Mucosa of descending colon (tissue), 3 donors: ENCODE data around the gene PPHLN1. TPM values are rescaled to one million over a fixed set of nuclear protein-coding genes. Genes with fewer than 3 reads are reported as not detected.
"Not testable (repeated sequence)": the region's sequence is repeated elsewhere in the genome, so short reads cannot be mapped to it uniquely, and the experiment has no call there.

Experiments used
- ATAC-seq: fragments of 200-7000 bp; cut with Tn5 transposase; one replicate; pipeline ENCODE4 v1.9.1; 2020; ENCODE audit warnings: mild to moderate bottlenecking, moderate library complexity
- DNase-seq, 3 donors: peaks; one replicate each; pipeline ENCODE4 v3.0.0-alpha.2; 2020
- H3K36me3 ChIP-seq: fragments of 200-600 bp; one replicate; pipeline ENCODE4 v1.8.0; 2021; ENCODE audit warnings: low read depth, mild to moderate bottlenecking
- H3K4me1 ChIP-seq: fragments of 200-600 bp; one replicate; pipeline ENCODE4 v1.8.0; 2021; ENCODE audit warnings: low read depth, mild to moderate bottlenecking
- H3K4me3 ChIP-seq: fragments of 200-600 bp; one replicate; pipeline ENCODE4 v1.8.0; 2021; ENCODE audit warnings: mild to moderate bottlenecking
- H3K9me3 ChIP-seq: fragments of 200-600 bp; one replicate; pipeline ENCODE4 v1.8.0; 2021; ENCODE audit warnings: mild to moderate bottlenecking
- CTCF ChIP-seq: fragments of 200-600 bp; IDR thresholded peaks from one replicate; pipeline ENCODE4 v1.8.0; 2022; ENCODE audit warnings: antibody characterized with exemption, mild to moderate bottlenecking
- intact Hi-C, 2 donors: fragments of 100-400 bp; cut with DNase I in 1 of 2; cut with micrococcal nuclease in 1 of 2; formaldehyde crosslinking; loops; one replicate each; pipeline versions ENCODE4 v1.11.0 to v1.11.1; 2022; cut with DNase I, micrococcal nuclease
- total RNA-seq, 3 donors: library from RNA; stranded (reverse); fragmentation: NEBNext Ultra II Directional in 2 of 3; extraction: Animal tissue kit (Norgen Biotek cat#: 25700) in 2 of 3; gene quantifications; one replicate each; pipeline versions ENCODE4 v1.2.1 to v1.2.4, GENCODE V29; 2021 to 2023
- donor health status: DM: no; HTN: no; CAD: no; lungs with moderate emphysema.
- donor health status: DM: no; HTN: no; CAD: no.
- donor health status: DM: no; HTN: yes; CAD: no.

Gene PPHLN1
- total RNA-seq, 3 donors from 2014 or later = 43.7 to 50.6 (median 44.9) TPM

- Histone ChIP-seq H3K4me1 (no peaks in the 10 kb centered on the region), H3K36me3 (no peaks in the 10 kb centered on the region), H3K9me3 (no peaks in the 10 kb centered on the region), H3K4me3 (no peak overlapping the region)
- DNase-seq (no peak), ATAC-seq (no peak)
- no peak for TF ChIP-seq CTCF
- intact Hi-C loops = no loop called here
These were observed 20.5 kb downstream of the PPHLN1 start for GRCh38 chr12:42346403-42347002.

GRCh38 chr12:42349119-42350020, 23.4 kb downstream of the PPHLN1 start:
- H3K4me1 ChIP-seq, H3K4me3 ChIP-seq, intact Hi-C loops, ATAC-seq, DNase-seq, H3K36me3 ChIP-seq, H3K9me3 ChIP-seq: not testable (repeated sequence)

GRCh38 chr12:42350021-42350407, 24.0 kb downstream of the PPHLN1 start:
- intact Hi-C loops, ATAC-seq: not testable (repeated sequence)

GRCh38 chr12:42356344-42356743, 30.4 kb downstream of the PPHLN1 start:
- Histone ChIP-seq H3K4me1 (no peaks in the 10 kb centered on the region), H3K9me3 (no peaks in the 10 kb centered on the region), H3K36me3 (no peaks in the 10 kb centered on the region), H3K4me3 (no peak overlapping the region)
- no peak for TF ChIP-seq CTCF
- ATAC-seq (no peak), DNase-seq (no peak)
- intact Hi-C loops = no loop called here

More at GRCh38 chr12:42350021-42350407, 24.0 kb downstream of the PPHLN1 start:
- H3K4me1 ChIP-seq, DNase-seq, H3K36me3 ChIP-seq, H3K9me3 ChIP-seq, H3K4me3 ChIP-seq: not testable (repeated sequence)

- Histone ChIP-seq H3K4me1 (no peaks in the 10 kb centered on the region), H3K4me3 (no peak overlapping the region), H3K9me3 (no peaks in the 10 kb centered on the region), H3K36me3 (no peaks in the 10 kb centered on the region)
- intact Hi-C loops = no loop called here
- ATAC-seq (no peak), DNase-seq (no peak)
- no peak for TF ChIP-seq CTCF
These were observed 34.9 kb downstream of the PPHLN1 start for GRCh38 chr12:42360747-42361403.

- intact Hi-C loops = no loop called here
These were observed 36.1 kb downstream of the PPHLN1 start for GRCh38 chr12:42361909-42362646.

More at GRCh38 chr12:42361909-42362646, 36.1 kb downstream of the PPHLN1 start:
- H3K36me3 ChIP-seq = no peaks in the 10 kb centered on the region
- no peak for DNase-seq
- no peak overlapping the region for H3K4me3 ChIP-seq
- H3K9me3 ChIP-seq = no peaks in the 10 kb centered on the region
- H3K4me1 ChIP-seq = no peaks in the 10 kb centered on the region
- ATAC-seq = no peak
- no peak for TF ChIP-seq CTCF
